ENCODE results near the gene CCDC85C. TPM values are rescaled to one million over a fixed set of nuclear protein-coding genes. Genes with fewer than 3 reads are reported as not detected.

The CCDC85C gene
- total RNA-seq, 2 experiments from 2014 or later = 10.2 to 11.7 TPM

DNA sequence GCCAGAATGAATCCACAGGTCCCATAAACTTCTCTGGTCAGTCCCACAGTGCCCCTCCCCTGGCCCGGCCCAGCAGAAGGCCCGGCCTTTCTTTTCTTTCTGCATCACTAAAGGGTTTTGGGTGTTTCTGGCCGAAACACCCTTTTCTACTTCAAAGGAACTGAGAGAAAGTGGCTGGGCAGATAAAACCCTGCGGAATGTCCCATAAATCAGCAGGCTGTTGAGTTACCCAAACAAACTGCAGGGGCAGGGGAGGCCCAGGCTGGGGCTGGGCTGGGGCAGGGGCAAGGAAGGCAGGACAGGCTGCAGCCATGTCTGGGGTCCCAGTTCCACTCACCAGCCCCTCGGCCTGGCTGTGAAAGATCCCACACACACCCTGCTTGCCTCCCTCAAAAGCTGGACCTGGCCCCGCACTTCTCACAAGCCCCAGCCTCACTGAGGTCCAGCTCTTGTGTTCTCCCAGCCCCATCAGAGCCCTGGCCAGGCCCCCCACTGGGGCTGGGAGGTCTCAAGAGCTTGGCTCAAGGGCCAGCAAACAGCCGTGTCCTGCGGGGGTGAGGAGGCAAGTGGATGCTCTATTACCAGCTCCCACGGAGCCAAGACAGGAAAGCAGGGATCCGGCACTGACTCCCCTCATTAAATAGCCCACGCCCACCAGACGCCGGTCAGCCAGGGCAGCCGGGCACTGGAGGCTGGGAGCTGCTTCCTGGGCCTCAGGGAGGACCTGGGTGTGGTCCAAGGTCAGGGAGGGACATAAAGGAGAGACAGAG is 80.9 kb downstream of the CCDC85C start:
- Mint-ChIP-seq H3K9me3 (no peaks in the 10 kb centered on the region), H3K27ac (no peak overlapping the region), H3K4me3 (no peak overlapping the region), H3K27me3 (no peaks in the 10 kb centered on the region), H3K4me1 (peaks cover 10% of the 10 kb centered on the region), H3K36me3 (ENCODE audit: low read depth) (no peaks in the 10 kb centered on the region)
- no peak for DNase-seq
- POLR2A ChIA-PET = no interaction called here
- CTCF ChIA-PET = interaction anchor here (1.0 kb wide), 1 partner anchor 105 kb away, joined by 3 read pairs; no protein-coding TSS in a partner anchor

DNA sequence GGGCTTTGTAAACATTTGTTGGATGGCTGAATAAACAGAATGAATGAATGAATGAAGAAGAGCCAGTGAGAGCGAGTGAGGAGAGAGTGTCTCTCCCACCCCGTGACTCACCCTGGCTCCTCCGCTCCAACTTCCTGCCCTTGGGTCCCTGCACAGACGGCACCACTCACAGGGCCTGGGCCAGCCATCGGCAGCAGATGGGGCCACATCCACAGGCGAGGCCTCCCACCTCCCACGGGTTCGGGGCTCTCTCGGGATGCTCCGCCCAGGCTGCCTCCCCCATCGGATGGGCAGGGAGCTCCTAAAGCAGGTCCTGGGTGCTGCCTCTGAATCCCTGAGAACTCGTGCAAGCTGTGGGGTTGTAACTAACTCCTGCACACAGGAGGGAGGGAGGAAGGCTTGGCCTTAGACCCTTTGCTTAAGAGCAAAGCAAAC is 81.5 kb downstream of the CCDC85C start:
- Mint-ChIP-seq H3K9me3 (no peaks in the 10 kb centered on the region), H3K27me3 (no peaks in the 10 kb centered on the region), H3K4me1 (peaks cover 10% of the 10 kb centered on the region), H3K4me3 (no peak overlapping the region), H3K36me3 (ENCODE audit: low read depth) (no peaks in the 10 kb centered on the region), H3K27ac (no peak overlapping the region)
- ChIA-PET CTCF (interaction anchor here (1.0 kb wide), 1 partner anchor 106 kb away, joined by 3 read pairs; no protein-coding TSS in a partner anchor), POLR2A (no interaction called here)
- DNase-seq = no peak

DNA sequence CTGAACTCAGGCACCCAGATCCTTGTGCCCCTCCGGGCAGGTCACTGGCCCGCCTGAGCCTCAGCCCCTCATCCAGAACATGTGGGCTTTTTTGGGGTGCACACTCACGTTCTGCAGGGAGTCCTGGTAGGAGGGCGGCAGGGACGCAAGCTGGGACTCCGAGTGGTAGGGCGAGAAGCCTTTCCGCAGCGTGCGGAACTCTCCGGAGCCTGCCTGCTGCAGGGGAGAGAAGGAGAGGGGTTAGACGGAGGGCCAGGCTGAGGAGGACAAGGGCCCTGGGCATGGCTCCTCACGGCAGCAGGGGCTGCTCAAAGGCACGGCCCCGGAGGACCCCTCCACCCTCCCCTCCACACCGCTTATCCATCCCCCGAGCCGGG is 82.0 kb downstream of the CCDC85C start:
- Mint-ChIP-seq H3K27me3 (no peaks in the 10 kb centered on the region), H3K4me1 (peaks cover 10% of the 10 kb centered on the region), H3K9me3 (no peaks in the 10 kb centered on the region), H3K4me3 (no peak overlapping the region), H3K36me3 (ENCODE audit: low read depth) (no peaks in the 10 kb centered on the region), H3K27ac (no peak overlapping the region)
- no peak for DNase-seq
- ChIA-PET POLR2A (no interaction called here), CTCF (no interaction called here)

DNA sequence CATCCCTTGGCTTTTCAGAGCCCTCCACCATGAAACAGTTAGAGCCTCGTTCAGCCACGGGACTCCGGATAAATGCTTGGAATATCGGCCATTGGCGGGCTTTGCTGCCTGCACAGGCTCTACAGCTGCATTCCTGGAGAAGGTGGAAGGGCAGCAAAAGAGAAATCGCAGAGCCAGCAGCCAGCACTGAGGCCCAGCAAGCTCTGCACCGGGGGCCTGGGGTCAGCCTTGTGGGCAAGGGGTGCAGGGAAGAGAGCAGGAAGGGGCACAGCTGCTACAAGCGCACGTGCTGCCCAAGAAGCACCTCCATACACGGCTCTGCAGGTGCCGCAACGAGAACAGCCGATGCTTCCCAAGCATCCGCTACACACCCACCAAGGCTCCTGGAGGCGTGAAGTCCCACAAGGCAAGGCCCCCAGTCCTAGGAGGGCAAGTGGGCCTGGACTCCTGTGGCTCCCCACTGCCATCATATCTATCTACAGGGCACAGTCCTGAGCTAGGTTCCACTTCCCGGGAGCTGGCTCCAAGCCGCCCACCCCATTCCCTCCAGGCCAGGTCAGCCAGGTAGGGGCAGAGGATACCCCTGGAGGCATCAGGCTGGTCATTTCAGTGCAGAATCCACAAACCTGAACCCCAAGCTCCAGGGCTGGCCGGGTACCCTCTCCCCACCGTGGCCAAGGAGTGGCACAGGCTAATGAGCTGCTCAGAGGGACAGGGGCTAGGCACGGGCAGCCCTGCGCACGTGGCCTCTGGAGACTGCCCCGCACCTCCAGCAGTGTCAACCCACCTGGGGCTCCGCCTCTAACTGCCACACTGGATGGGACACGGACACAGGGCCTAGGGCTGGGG is 82.6 kb downstream of the CCDC85C start:
- ChIA-PET CTCF (no interaction called here), POLR2A (no interaction called here)
- Mint-ChIP-seq H3K36me3 (ENCODE audit: low read depth) (no peaks in the 10 kb centered on the region), H3K9me3 (no peaks in the 10 kb centered on the region), H3K27ac (no peak overlapping the region), H3K4me3 (no peak overlapping the region), H3K27me3 (no peaks in the 10 kb centered on the region), H3K4me1 (peaks cover 10% of the 10 kb centered on the region)
- no peak for DNase-seq

DNA sequence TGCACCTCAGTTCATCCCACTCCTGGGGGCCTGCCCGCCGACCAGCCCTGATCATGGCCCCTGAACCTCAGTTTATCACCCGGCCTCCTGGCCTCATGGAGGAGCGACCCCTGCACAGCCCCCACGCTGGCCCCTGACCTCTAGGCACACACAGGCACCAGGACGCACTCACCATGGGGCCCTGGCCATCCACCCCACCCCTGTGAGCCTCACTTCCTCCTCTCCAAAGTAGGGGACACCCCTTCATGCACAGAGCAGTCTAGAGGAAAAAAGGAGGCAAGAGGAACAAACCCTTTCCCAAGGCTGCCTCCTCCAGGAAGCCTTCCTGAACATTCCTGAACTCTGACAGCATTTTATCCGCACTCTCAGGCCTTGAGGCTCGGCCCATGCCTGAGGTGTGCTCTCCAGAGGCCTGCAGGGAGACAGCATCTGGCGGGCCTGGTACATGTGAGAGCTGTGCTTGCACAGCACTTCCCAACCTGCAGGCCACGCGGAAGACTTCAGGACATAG is 83.4 kb downstream of the CCDC85C start:
- H3K27ac Mint-ChIP-seq = no peak overlapping the region
- POLR2A ChIA-PET = no interaction called here
- no peaks in the 10 kb centered on the region for H3K27me3 Mint-ChIP-seq
- no peak overlapping the region for H3K4me3 Mint-ChIP-seq
- peaks cover 8% of the 10 kb centered on the region for H3K4me1 Mint-ChIP-seq
- CTCF ChIA-PET = no interaction called here
- H3K36me3 Mint-ChIP-seq (ENCODE audit: low read depth) = no peaks in the 10 kb centered on the region
- DNase-seq = no peak
- no peaks in the 10 kb centered on the region for H3K9me3 Mint-ChIP-seq

DNA sequence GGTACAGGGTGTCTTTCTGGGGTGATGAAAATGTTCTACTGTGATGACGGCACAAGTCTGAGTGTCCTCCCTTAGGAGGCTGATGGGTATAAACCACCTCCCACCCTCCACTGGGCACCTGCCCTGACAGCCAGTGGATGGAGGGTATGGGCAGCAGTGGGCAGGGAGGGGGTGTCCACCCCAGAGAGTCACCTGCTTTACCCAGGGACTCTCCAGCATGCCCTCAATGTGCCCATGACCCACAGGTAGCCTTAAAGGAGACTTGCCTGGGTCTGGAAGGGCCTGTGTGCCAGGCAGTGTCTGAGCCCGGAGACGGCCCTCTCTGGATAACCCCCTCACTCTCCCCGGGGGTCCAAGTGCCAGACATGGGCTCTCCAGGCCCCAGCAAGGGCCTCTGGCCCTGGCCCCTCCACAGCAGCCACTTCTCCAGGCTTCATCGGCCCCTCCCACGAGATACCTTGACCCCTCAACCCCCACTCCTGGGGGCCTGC is 84.0 kb downstream of the CCDC85C start:
- Mint-ChIP-seq H3K9me3 (no peaks in the 10 kb centered on the region), H3K4me3 (no peak overlapping the region), H3K27me3 (no peaks in the 10 kb centered on the region), H3K36me3 (ENCODE audit: low read depth) (no peaks in the 10 kb centered on the region), H3K27ac (no peak overlapping the region), H3K4me1 (peaks cover 3% of the 10 kb centered on the region)
- POLR2A ChIA-PET = no interaction called here
- CTCF ChIA-PET = interaction anchor here (1.1 kb wide), 1 partner anchor 108 kb away, joined by 4 read pairs; no protein-coding TSS in a partner anchor
- no peak for DNase-seq

DNA sequence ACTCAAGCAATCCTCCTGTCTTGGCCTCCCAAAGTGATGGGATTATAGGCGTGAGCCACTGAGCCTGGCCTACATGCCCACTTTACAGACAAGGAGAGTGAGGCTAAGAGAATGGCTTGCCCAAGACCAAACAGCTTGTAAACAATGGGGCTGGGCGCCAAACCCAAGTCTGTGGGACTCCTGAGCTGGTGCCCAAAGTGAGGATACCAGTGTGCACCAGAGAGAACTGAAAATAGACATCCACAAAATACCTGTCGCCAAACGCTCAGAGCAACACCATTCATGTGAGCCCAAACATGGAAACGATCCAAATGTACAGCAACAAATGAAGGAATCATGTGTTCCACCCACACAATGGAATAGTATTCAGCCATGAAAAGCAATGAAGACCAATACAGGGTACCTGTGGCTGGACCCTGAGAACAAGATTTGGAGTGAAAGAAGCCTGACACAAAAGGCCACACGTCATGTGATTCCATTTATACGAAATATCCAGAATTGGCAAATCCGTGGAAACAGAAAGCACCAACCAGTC is 84.6 kb downstream of the CCDC85C start:
- POLR2A ChIA-PET = no interaction called here
- Mint-ChIP-seq H3K9me3 (no peaks in the 10 kb centered on the region), H3K27me3 (no peaks in the 10 kb centered on the region), H3K36me3 (ENCODE audit: low read depth) (no peaks in the 10 kb centered on the region), H3K27ac (no peak overlapping the region), H3K4me3 (no peak overlapping the region), H3K4me1 (no peaks in the 10 kb centered on the region)
- no peak for DNase-seq
- CTCF ChIA-PET = interaction anchor here (0.7 to 1.2 kb wide), 3 partner anchors 67 to 165 kb away, joined by 3 to 4 read pairs (median 4); partner anchors contain the start of gene CYP46A1

DNA sequence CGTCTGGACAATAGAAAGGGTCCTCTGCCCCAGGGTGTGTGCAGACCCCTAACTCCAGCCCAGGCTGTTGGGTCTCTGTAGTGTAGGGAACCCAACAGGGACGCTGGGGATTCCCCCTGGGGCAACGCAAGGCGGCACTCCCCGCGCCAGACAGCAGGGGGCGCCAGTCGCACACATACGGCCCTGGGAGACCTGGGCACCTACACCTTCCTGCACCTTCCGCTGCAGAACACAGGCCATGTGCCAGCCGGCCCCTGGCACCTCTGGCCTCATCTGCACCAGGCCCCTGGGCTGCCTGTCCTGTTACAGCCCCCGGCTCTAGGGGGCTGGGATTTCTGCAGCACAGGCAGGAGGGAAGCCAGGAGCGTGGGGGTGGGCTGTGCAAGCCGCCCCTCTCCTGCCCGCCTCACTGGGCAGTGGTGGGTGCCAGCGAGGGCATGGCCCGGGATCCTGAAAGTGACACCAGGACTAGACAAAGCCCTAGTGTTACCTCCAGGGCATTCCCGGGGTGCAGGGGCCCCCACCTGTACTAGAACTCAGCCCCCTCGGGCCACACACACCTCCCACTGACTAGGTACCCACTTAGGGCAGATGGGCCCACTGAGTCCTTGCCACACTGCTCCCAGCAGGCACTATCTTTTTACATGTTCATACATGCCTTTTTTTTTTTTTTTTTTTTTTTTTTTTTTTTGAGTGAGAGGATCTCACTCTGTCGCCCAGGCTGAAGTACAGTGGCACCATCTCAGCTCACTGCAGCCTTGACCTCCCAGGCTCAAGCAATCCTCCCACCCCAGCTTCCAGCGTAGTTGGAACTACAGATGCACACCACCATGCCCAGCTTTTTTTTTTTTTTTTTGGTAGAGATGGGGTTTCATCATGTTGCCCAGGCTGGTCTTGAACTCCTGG is 85.3 kb downstream of the CCDC85C start:
- POLR2A ChIA-PET = no interaction called here
- Mint-ChIP-seq H3K27ac (no peak overlapping the region), H3K4me3 (no peak overlapping the region), H3K36me3 (ENCODE audit: low read depth) (no peaks in the 10 kb centered on the region), H3K9me3 (no peaks in the 10 kb centered on the region), H3K4me1 (no peaks in the 10 kb centered on the region), H3K27me3 (no peaks in the 10 kb centered on the region)
- CTCF ChIA-PET = interaction anchor here (0.6 to 1.2 kb wide), 5 partner anchors 67 to 263 kb away, joined by 3 to 4 read pairs (median 4); partner anchors contain the start of gene CYP46A1
- peak; percentile 84 for DNase-seq

DNA sequence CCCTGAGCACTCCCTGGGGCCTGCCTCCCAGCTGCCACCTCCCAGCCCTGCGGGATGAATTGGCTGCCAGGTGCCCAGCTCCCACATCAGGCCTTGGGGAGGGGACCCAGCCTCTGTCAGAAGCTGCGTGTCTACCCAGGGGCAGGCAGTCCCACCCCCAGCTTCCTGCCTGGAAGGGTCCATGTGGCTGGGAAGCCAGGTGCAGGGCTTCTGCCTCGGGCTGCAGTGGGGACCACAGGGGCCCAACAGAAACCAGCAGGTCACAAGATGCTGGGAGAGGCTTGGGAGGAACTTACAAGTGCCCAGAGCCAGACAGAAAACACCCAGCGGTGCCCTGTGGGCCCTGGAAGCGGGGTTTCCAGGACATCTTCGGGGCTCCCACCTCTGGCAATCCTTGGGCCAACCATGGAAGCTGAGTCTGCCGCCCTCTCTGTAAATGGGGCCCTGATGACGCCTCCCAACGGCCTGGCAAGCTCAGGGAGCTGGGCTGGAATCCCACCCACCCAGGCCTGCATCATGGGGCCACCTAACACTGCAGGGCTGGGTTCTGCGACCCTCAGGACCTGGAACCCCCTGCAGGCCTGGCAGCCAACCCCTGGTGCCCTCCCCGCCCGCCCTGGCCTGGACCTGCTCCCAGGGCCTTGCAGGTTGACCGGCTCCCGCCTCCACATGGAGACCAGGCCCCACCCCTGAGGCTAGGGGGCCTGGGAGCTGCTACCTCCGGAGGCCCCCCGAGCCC is 86.2 kb downstream of the CCDC85C start:
- CTCF ChIA-PET = interaction anchor here (0.6 to 1.2 kb wide), 2 partner anchors 91 to 262 kb away, joined by 3 to 4 read pairs; no protein-coding TSS in a partner anchor
- no peaks in the 10 kb centered on the region for H3K27me3 Mint-ChIP-seq
- H3K4me3 Mint-ChIP-seq = no peak overlapping the region
- H3K36me3 Mint-ChIP-seq (ENCODE audit: low read depth) = no peaks in the 10 kb centered on the region
- H3K27ac Mint-ChIP-seq = no peak overlapping the region
- no peaks in the 10 kb centered on the region for H3K4me1 Mint-ChIP-seq
- H3K9me3 Mint-ChIP-seq = no peaks in the 10 kb centered on the region
- no peak for DNase-seq
- POLR2A ChIA-PET = no interaction called here

DNA sequence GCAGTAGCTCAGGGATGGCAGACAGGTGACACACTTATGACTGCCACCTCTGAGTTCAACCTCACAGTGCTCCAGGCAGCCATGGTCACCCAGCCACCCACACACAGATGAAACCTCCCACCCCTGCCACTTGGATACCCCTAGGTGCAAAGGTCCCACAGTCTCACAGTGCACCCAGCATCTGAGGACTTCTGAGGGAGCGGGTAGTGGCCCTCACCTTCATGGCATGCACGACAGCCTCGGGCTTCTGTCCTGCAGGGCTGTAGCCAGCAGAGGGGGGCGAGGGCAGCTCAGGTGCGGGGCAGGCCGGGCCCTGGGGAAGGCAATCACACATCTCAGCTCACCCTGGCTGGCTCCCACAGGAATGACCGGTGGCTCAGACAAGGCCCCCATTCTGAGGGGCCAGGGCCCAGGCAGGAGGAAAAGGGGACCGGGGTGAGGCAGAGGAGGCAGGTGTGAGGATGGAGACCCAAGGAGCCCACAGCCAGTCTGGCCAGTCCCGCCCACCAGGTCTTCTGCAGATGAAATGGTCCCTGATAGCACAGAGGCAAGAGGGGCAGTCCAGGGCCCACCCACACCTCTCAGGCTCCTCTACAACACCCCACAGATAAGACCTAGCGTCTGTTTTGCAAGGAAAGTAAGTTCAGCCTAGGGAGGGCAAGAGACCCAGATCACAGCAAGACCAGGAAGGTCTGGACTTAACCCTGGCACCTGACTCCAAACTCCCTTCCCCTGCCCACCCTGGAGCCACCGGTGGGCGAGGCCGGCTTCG is 87.0 kb downstream of the CCDC85C start:
- no peak for DNase-seq
- Mint-ChIP-seq H3K36me3 (ENCODE audit: low read depth) (no peaks in the 10 kb centered on the region), H3K4me1 (no peaks in the 10 kb centered on the region), H3K4me3 (no peak overlapping the region), H3K27me3 (no peaks in the 10 kb centered on the region), H3K27ac (no peak overlapping the region), H3K9me3 (no peaks in the 10 kb centered on the region)
- CTCF ChIA-PET = interaction anchor here (1.2 kb wide), 1 partner anchor 91 kb away, joined by 3 read pairs; no protein-coding TSS in a partner anchor
- POLR2A ChIA-PET = no interaction called here

DNA sequence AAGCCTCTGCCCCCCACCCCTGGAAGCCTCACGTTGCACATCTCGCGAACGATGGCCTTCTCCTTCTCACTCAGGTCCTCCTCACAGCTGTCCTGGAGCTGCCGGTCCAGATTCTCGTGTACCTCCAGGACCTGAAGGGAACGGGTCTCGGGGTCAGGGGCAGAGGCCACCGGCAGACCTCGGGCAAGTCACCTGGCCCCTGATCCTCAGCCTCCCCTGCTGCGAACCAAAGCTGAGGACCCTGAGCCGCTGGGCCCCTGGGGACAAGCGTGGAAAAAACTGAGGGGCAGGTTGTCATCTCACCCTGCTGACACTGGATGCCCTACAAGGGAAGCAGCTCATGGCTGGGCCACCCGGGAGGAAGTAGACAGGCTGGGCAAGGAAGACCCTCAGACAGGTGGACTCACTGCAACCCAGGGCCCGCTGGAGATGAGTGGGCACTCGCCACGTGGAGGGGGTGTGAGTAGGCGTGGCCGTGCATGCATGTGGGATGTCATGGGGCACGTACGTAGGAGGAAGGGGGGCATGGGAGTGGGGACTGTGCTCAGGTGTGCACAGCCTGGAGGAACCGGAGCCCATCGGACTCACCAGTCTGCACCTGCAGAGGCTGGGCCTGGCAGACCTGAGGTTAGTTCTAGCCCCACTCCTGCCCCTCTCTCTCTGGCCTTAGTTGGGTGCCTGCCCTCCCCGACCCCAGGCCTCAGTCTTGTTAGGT is 87.7 kb downstream of the CCDC85C start:
- DNase-seq = no peak
- Mint-ChIP-seq H3K36me3 (ENCODE audit: low read depth) (no peaks in the 10 kb centered on the region), H3K27ac (no peak overlapping the region), H3K27me3 (no peaks in the 10 kb centered on the region), H3K4me1 (no peaks in the 10 kb centered on the region), H3K4me3 (no peak overlapping the region), H3K9me3 (no peaks in the 10 kb centered on the region)
- POLR2A ChIA-PET = no interaction called here
- CTCF ChIA-PET = no interaction called here

All from activated CD4-positive, alpha-beta memory T cell treated with anti-CD3 and anti-CD28 coated beads, Interleukin-2, amount 10 ng/mL, durations not matched to agents 7 days and 5 days (primary cell).